ENCODE data around the gene MAPK14.
A peak's percentile ranks its signal among the peaks of the same experiment; 100 is the strongest.

Gene MAPK14

GRCh38 chr6:36141091-36141490, 113.5 kb downstream of the MAPK14 start:
- DNase-seq = no peak

DNA sequence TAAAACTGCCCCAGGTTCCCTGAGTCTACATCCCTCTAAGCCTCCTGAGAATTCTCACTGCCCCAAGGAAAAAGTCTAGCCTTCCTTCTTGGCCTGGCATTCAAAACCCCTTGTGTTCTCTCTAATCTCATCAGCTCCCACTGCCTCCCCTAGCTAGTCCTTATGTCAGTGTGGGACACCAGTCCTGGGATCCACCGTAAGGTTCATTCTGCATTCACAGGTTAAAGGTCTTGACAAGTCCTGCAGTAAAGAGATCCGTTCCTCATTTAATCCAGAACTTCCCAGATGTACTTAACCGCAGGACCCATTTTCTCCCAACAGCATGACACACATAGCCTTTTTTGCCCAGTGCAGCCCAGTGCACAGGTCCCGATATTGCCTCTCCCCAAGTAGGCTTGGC, 114.4 kb downstream of the MAPK14 start:
- DNase-seq = no peak

- DNase-seq = no peak
Measured at GRCh38 chr6:36142971-36143838, 115.6 kb downstream of the MAPK14 start.

DNA sequence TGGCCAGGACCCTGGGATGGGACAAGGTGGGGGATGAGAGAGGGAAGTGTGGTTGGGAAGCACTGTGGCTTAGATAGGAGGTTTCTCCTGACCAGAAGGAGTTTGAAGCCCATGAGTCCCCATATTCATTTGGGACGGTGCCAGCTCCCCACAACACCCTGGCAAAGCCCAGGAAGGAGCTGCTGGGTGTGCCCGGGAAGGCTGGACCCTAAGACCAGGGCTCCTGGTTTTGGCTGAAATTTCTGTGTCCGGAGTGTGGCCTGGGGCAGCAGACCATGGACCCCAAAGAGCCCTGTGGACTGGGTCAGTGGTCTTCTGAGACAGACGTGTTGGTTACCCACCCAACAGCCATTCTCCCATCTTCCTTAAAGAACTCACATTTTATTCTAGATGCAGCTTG, 117.9 kb downstream of the MAPK14 start:
- no peak for DNase-seq

GRCh38 chr6:36147294-36147693, 119.7 kb downstream of the MAPK14 start:
- DNase-seq = no peak

- peak; percentile 61 for DNase-seq
Measured at GRCh38 chr6:36149476-36149875, 121.9 kb downstream of the MAPK14 start.

- DNase-seq = no peak
Measured at GRCh38 chr6:36150283-36150682, 122.7 kb downstream of the MAPK14 start.

GRCh38 chr6:36154286-36154685, 126.7 kb downstream of the MAPK14 start:
- no peak for DNase-seq

DNA sequence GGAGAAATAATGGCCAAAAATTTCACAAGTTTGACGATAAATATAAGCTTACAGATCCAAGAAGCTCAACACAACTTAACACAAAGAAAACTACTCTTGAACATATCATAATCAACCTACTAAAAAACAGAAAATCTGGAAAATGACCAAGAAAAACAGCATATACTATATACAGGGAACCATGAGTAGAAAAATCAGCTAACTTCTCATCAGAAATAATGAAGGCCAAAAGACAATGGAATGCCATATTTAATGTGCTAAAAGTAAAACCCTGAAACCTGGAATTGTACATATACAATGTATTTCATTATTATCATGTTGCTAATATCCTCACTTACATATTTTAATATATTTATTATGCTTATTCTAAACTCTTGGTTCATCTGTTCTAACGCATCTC, 128.1 kb downstream of the MAPK14 start:
- no peak for DNase-seq

- no peak for DNase-seq
Measured at GRCh38 chr6:36160147-36160760, 132.6 kb downstream of the MAPK14 start.

All from NCI-H82 (cell line).